CD4-positive, alpha-beta T cell treated with Interleukin-6 for 4 hours (primary cell): ENCODE results near the gene TEX29.

Experiments used
- DNase-seq: peaks from one replicate; pipeline ENCODE4 v3.0.0-alpha.2; 2020; ENCODE audit warnings: mixed read lengths

TEX29 gene

DNA sequence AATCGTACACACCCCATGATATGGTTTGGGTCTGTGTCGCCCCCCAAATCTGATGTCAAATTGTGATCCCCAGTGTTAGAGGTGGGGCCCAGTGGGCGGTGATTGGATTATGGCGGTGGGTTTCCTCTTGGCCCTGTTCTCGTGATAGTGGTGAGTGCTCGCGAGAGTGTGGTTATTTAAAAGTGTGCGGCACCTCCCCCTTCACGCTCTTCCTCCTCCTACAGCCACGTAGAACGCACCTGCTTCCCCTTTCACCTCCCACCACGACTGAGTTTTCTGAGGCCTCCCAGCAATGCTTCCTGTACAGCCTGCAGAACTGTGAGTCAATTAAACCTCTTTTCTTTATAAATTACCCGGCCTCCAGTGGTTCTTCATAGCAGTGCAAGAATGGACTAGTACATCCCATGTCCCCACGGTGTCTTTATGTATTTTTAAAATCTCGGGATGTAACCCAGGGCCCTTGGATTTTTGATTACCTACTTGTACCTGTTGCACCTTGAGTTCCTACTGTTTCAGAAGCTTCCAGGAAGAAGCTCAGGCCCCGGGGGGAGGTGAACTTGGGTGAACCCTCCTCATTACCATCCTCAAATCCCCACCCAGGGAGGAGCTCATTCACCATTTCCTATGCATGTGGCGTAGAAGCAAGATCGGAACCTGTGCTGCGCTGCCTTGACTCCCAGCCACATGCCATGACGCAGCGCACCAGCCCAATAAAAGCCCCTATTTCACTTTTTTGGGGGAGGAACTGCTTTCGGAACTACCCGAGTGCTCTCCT lies 52.4 kb downstream of the TEX29 start:
- peak; percentile 13 for DNase-seq

GRCh38 chr13:111373486-111373885 lies 53.0 kb downstream of the TEX29 start:
- no peak for DNase-seq

GRCh38 chr13:111380431-111380830 lies 60.0 kb downstream of the TEX29 start:
- no peak for DNase-seq

DNA sequence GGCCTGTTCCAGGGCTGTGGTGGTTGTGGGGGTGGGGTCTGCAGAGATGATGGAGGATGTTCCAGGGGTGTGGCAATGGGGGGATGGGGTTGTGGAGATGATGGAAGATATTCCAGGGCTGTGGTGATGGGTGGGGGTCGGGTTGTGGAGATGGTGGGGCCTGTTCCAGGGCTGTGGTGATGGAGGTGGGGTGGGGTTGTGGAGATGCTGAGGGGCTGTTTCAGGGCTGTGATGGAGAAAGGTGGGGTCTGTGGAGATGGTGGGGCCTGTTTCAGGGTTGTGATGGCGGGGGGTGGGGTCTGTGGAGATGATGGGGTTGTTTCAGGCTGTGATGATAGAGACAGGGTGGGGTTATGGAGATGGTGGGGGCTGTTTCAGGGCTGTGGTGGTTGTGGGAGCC lies 62.0 kb downstream of the TEX29 start:
- no peak for DNase-seq

DNA sequence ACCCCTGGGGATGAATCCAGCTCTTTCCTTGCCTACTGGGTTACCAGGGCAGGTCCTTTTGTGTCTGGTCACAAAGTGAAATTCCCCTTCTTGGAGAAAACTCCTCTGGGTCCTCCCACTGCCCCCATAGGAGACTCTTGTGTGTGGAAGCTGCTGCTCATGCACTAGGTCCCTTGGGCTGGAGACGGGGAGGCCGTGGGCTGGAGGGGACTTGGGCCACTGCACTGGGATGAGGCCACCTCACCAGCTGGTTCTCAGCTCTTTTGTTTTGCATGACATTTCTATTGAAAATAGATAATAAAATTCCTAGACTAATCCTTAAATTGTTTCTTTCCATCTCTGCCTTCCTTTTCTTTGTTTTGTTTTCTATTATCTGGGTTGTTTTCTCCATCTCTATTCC lies 62.4 kb downstream of the TEX29 start:
- no peak for DNase-seq

- peak; percentile 27 for DNase-seq
These were observed 63.4 kb downstream of the TEX29 start for GRCh38 chr13:111383591-111384440.

GRCh38 chr13:111384441-111385182 lies 64.2 kb downstream of the TEX29 start:
- DNase-seq, result peak; percentile 62

DNA sequence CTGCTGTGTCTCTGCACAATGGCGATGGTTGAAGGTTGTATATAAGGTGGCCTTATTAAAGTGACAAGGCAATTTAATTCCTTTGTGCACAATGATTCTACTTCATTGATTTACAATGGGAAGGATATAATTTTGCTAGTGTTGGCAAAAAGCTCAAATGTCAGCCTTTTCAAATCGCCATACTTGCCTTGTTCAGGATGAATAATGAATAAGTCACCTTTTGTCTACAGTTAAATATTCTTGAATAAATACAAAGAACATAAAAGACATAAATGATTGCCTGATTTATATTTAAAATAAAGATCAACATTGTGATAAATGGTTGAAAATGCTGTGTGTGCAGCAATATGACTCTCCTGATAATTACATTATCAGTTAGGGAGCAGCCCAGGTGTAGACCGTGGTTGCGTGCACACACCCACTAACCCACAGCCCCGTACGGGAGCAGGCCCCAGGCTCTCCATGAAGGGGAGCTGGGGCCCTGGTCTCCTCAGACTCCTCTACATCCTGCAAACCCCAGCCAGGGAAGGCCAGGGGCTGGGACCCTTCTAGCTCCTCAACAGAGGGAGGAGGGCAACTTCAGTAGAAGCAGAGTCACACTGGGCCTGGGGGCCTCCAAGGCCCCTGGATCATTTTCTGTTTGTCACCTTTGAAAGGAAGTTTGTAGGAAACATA lies 64.9 kb downstream of the TEX29 start:
- DNase-seq, result no peak

- DNase-seq, result peak; percentile 24
These were observed 66.8 kb downstream of the TEX29 start for GRCh38 chr13:111387026-111387871.

DNA sequence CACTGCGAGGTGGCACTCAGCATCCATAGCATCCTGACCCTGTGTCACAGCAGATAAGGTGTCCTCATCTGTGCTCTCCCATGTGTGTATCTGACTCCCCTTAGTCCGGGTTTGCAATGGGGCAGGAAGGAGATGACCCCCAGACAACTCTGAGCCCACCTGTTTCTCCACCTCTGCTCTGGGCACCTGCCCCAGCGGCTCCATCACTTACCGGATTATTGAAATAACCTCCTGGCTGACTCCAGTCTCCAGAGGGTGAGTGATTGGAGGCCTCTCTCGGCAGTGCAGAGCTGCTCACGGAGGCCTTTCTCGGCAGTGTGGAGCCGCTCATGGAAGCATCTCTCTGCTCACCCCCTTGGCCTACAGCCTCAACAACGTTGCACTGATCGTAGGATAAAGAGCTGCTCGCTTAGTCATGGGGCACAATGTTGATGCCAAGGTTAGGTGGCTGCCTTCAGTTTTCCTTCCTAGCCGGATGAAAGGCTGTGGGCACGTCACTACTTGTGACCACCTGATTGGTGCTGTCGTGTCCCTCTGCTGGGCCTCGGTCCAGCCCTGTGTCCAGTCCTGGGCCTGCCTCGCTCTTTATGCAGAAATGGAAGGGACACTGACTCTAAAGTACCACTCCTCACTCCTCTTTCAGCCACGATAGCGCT lies 67.6 kb downstream of the TEX29 start:
- DNase-seq, result no peak

DNA sequence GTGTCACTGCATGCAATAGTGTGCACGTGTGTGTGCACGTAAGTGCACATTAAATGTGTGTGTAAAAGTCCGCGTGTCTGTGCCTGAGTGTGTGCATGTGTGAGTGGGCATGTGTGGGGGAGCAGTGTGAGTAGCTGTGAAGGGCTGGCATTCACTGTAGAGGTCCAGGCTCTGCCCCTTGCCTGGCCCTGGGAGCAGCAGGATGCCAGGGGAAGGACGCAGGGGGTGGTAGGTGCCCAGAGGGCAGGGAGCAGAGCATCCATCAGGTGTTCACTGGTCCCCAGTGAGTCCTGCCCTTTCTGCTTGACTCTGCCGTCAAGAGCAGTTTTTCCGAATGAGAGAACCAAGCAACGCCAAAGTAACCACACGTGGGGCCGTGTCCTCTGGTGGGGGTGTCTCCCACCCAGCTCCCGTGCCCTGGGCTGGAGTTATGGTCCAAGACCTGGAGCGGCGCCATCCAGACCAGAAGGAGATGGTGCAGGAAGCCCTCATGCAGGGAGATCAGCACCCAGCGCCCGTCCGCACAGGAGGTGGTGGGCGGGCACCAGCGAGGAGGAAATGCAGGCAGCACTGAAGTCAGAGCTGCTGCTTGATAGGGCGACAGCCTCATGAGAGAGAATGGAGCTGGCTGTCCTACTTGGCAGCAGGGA lies 68.5 kb downstream of the TEX29 start:
- DNase-seq, result peak; percentile 54

GRCh38 chr13:111389621-111390521 lies 69.4 kb downstream of the TEX29 start:
- DNase-seq, result no peak

GRCh38 chr13:111390522-111391270 lies 70.3 kb downstream of the TEX29 start:
- DNase-seq, result no peak

- DNase-seq, result no peak
These were observed 72.0 kb downstream of the TEX29 start for GRCh38 chr13:111392486-111392885.

- no peak for DNase-seq
These were observed 72.9 kb downstream of the TEX29 start for GRCh38 chr13:111393221-111393790.
